Sciatic nerve (tissue), 2 donors: ENCODE data around the gene NELL1. TPM values are rescaled to one million over a fixed set of nuclear protein-coding genes. Genes with fewer than 3 reads are reported as not detected.
"Not testable (repeated sequence)": the region's sequence is repeated elsewhere in the genome, so short reads cannot be mapped to it uniquely, and the experiment has no call there.

Experiments used
- ATAC-seq: fragments of 200-7000 bp; cut with Tn5 transposase; one replicate; pipeline ENCODE4 v1.9.1; 2020; ENCODE audit warnings: mild to moderate bottlenecking, moderate library complexity
- DNase-seq: peaks from one replicate; pipeline ENCODE4 v3.0.0-alpha.2; 2020; ENCODE audit warnings: low spot score
- intact Hi-C: fragments of 100-400 bp; cut with DNase I; formaldehyde crosslinking; loops from one replicate; pipeline ENCODE4 v1.14.2; 2022
- total RNA-seq: library from RNA; stranded (reverse); fragmentation: NEBNext Ultra II Directional; extraction: Animal tissue kit (Norgen Biotek cat#: 25700); gene quantifications from one replicate; pipeline ENCODE4 v1.2.1, GENCODE V29; 2021
- donor health status: DM: no; HTN: no; CAD: no.
- donor health status: DM: no; HTN: no; CAD: no.

Gene NELL1
- total RNA-seq, 1 donor from 2014 or later, result 0.18 TPM

GRCh38 chr11:21132146-21132720 lies 462.8 kb downstream of the NELL1 start:
- intact Hi-C loops, result no loop called here
- no peak for DNase-seq
- ATAC-seq, result peak; percentile 13

DNA sequence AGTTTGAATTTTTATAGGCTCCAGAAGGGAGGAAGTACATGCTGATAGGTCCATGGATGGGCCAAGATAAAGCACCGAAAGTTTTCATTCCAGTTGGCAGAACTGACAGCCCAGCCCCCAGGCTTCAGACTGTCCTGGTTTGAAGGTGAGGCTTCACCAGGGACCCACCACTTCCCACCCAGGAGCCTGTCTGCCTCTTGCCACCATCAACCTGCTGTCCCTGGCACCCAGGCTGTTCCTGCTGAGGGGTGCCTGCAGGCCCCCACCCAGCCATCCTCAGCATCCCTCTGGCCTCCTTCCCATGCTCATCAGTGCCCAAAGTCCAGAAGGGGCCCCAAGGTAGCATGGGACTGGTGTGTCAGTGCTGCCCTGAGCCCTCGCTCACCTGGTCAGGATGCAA lies 463.9 kb downstream of the NELL1 start:
- intact Hi-C loops, result no loop called here
- DNase-seq (no peak), ATAC-seq (no peak)

- ATAC-seq (no peak), DNase-seq (no peak)
- intact Hi-C loops, result no loop called here
Observed at GRCh38 chr11:21133722-21134121, 464.3 kb downstream of the NELL1 start.

DNA sequence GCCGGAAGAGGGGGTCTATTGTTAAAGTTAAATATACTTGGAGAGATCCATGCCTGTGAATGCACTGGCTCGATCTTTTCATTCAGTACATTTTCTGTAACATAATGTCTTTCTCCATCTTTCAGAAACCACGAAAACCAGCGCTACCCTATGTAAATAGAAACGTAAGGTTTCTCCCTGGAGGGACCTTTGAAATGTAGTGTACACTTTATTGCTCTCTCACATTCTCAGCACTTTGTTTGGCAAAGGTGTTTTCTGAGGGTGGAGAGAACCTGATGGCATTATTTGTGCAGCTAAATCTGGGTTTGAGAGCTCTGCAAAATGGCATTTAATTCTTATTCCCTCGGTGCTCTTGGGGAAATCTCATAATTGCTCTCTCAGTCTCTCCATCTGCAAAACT lies 468.4 kb downstream of the NELL1 start:
- intact Hi-C loops, result no loop called here
- ATAC-seq (no peak), DNase-seq (no peak)

DNA sequence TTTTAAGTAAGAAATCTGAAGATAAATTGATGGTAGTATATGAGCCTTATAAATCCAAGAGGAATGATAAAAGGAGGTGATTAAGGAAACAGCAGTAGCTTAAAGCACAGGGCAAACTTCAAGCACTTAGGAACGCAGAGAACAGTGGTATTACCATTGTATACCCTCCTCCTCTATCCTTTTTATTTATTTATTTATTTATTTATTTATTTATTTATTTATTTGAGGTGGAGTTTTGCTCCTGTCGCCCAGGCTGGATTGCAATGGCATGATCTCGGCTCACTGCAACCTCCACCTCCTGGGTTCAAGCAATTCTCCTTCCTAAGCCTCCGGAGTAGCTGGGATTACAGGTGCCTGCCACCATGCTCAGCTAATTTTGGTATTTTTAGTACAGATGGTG lies 472.2 kb downstream of the NELL1 start:
- ATAC-seq, DNase-seq, intact Hi-C loops: not testable (repeated sequence)

GRCh38 chr11:21142007-21142406 lies 472.6 kb downstream of the NELL1 start:
- ATAC-seq (no peak), DNase-seq (no peak)
- intact Hi-C loops, result no loop called here

DNA sequence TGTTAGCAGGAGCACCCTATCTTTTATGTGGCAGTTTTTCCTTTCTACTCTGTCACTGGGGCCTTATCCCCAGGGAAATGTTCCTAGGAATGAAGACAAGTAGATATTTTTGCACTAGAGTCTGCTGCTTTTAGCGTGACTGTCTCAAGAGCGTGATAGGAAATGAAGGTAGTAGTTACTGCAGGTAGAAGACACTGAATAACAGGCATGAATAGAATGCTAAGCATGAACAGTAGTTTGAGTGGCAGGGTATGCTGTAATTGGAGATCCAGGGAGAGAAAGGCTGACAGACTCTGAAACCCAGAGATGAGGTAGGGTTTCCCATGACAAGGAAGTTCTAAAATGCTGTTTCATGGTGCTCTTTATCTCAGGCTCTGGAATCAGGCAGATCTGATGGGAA lies 475.1 kb downstream of the NELL1 start:
- intact Hi-C loops, result no loop called here
- ATAC-seq, result no peak
- no peak for DNase-seq

DNA sequence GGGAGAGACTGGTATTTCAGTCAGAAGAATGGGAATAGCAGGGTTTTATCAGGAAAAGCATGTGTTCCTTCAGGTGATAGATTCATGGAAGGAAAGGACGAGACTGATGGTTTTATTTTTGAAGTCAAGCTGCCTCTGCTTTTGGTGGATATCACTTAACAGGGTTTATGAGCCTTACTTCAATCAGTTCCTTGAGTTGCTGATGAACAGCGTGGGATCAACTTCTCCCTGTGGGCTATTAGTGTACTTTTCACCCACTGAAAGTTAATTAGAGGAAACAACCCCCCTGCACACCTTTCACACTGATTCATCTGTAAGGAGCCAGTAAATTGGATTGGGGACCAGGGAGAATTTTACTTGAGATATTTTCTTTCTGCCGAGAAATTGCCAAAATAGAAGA lies 479.0 kb downstream of the NELL1 start:
- ATAC-seq, result no peak

GRCh38 chr11:21160140-21160539 lies 490.8 kb downstream of the NELL1 start:
- no peak for ATAC-seq
- no peak for DNase-seq
- intact Hi-C loops, result no loop called here

More for the DNA sequence above, 479.0 kb downstream of the NELL1 start:
- no peak for DNase-seq
- intact Hi-C loops, result no loop called here

DNA sequence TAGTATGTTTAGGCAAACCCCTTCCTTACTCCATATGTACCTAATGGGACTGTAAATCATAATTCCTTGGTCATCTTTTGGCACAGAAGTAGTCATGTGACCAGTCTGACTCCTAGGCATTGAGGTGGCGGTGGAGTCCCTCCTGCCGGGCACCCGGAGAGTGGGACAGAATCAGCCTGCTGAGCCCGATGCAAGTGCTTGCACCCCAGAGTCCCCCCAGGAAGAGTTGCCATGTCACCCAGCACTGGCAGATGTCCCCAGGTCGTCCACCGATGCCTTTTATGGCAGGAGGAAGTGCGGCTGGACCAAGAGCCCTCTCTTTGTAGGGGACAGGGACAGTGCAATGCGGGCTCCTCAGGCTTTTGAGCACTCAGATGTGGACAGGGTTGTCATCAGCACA lies 500.3 kb downstream of the NELL1 start:
- intact Hi-C loops, result no loop called here
- DNase-seq, result no peak
- no peak for ATAC-seq

DNA sequence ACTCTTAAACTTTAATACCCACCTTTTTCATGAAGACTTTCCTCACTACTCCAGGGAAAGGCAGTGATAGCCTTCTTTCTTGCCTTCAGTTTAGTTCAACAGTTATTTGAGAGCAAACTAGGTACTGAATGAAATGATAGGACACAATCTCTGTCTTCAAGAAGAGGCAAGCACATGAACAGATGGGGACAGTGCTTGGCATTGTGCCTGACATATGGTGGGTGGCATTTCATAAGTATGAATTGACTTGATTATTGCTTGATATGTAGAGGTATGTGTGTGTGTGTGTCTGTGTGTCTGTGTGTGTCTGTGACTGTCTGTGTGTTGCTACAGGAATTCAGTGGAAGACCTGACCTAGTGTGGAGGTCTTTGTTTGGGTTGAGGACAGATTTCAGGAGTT lies 504.1 kb downstream of the NELL1 start:
- intact Hi-C loops, result no loop called here
- ATAC-seq (no peak), DNase-seq (no peak)

GRCh38 chr11:21174781-21175180 lies 505.4 kb downstream of the NELL1 start:
- intact Hi-C loops, result no loop called here
- ATAC-seq (no peak), DNase-seq (no peak)

DNA sequence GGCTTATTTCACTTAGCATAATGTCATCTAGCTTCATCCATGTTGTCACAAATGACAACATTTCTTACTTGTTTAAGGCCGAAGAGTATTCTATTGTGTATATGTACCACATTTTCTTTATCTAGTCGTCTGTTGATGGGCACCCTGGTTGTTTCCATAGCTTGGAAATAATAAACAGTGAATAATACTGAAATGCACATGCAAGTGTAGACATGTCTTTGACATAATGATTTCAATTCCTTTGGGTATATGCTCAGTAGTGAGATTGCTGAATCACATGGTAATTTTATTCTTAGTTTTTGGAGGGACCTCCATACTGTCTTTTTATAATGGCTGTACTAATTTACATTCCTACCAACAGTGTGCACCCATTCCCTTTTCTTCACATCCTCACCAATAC lies 508.0 kb downstream of the NELL1 start:
- intact Hi-C loops, result no loop called here
- ATAC-seq, result no peak
- DNase-seq, result no peak

DNA sequence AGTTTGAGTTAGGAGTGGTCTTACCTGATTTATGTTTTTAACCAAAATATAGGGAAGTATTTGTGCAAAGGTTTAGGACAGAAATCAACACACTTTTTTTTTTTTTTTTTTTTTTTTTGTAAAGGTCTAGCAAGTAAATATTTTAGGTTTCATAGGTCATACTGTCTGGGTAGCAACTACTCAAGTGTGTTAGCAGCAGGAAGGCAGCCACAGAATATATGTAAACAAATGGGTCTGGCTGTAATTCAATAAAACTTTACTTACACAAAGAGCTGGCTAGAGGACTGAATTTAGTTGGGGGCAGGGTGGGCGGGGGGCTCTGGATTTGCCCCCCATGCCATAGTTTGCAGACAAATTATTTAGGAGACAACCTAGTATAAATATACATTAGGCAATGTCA lies 510.4 kb downstream of the NELL1 start:
- ATAC-seq, result no peak
- DNase-seq, result no peak
- intact Hi-C loops, result no loop called here

GRCh38 chr11:21180182-21180581 lies 510.8 kb downstream of the NELL1 start:
- intact Hi-C loops, result no loop called here
- DNase-seq, result no peak
- no peak for ATAC-seq

GRCh38 chr11:21185959-21186358 lies 516.6 kb downstream of the NELL1 start:
- ATAC-seq, result no peak
- no peak for DNase-seq
- intact Hi-C loops, result no loop called here

GRCh38 chr11:21190181-21190580 lies 520.8 kb downstream of the NELL1 start:
- ATAC-seq (no peak), DNase-seq (no peak)
- intact Hi-C loops, result no loop called here

DNA sequence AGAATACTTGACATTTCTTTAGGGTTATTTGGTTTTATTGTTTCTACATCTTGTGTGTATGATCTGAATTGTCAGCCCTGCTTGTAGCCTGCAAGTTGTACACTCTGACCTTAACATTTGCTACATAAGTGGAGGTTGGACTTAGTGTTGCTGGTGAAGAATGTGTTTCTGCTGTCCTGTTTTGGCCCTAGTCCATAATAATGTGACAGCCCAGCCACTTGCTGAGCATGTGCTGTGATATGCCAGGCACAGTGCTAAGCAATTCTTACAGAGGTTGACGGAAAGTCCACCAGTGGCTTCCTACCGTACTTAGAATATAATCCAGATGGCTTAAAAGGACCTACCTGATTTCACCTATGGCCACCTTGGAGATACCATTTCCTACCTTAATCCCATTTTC lies 526.6 kb downstream of the NELL1 start:
- intact Hi-C loops, result no loop called here
- ATAC-seq, result no peak
- no peak for DNase-seq

DNA sequence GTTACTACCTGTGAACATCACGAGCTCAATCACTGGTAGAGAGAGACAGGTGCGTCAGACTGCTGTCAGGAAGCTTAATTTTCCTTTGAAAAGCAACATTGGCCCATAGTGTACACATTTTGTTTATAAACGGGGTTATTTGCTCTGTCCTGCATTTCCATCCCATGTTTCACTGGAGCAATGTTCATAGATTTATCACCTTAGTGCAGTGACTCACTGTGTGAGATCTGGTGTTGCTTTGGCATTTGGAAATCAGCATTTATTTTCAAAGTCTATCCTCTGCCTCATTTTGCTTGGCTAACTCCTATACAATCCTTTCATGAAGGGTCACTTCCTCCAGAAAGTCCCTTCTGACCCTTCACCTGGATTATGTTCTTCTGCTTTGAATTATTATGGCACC lies 529.1 kb downstream of the NELL1 start:
- ATAC-seq (no peak), DNase-seq (no peak)
- intact Hi-C loops, result no loop called here

DNA sequence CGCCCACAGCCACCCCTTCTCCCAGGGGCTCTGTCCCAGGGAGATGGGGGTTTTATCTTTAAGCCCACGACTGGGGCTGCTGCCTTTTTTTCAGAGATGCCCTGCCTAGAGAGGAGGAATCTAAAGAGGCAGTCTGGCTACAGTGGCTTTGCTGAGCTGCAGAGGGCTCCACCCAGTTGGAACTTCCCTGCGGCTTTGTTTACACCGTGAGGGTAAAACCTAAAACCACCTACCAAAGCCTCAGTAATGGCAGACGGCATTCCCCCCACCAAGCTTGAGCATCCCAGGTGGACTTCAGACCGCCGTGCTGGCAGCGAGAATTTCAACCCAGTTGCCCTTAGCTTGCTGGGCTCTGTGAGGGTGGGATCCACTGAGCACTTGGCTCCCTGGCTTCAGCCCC lies 535.8 kb downstream of the NELL1 start:
- intact Hi-C loops, result no loop called here
- DNase-seq, result no peak
- ATAC-seq, result no peak

GRCh38 chr11:21225860-21226259 lies 556.5 kb downstream of the NELL1 start:
- intact Hi-C loops, result no loop called here
- DNase-seq (no peak), ATAC-seq (no peak)

- DNase-seq (no peak), ATAC-seq (no peak)
- intact Hi-C loops, result no loop called here
Observed at GRCh38 chr11:21229224-21229623, 559.8 kb downstream of the NELL1 start.
